ENCODE measurements around the gene MSANTD2.

Gene MSANTD2

DNA sequence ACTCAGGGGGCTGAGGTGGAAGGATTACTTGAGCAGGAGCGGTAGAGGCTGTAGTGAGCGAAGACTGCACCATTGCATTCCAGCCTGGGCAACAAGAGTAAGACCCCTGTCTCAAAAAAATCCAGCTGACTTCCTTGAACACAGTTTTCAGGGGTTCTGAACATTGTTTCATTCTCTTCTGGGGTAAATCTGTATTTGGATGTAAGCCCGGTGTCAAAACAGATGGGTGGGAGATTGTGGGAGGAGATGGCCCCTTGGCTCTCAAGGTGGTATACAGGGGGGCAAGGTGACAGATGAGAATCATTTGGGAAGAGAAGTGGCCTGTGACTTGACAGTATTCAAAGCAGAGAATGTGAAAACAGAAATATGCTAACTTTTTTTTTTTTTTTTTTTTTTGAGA lies 42.9 kb downstream of the MSANTD2 start:
- TF ChIP-seq, protein P1, sequence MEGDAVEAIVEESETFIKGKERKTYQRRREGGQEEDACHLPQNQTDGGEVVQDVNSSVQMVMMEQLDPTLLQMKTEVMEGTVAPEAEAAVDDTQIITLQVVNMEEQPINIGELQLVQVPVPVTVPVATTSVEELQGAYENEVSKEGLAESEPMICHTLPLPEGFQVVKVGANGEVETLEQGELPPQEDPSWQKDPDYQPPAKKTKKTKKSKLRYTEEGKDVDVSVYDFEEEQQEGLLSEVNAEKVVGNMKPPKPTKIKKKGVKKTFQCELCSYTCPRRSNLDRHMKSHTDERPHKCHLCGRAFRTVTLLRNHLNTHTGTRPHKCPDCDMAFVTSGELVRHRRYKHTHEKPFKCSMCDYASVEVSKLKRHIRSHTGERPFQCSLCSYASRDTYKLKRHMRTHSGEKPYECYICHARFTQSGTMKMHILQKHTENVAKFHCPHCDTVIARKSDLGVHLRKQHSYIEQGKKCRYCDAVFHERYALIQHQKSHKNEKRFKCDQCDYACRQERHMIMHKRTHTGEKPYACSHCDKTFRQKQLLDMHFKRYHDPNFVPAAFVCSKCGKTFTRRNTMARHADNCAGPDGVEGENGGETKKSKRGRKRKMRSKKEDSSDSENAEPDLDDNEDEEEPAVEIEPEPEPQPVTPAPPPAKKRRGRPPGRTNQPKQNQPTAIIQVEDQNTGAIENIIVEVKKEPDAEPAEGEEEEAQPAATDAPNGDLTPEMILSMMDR (IDR thresholded peaks at IDR 0.05; ENCODE audit: low read depth, low read length) = no peak
- no peak for DNase-seq (ENCODE audit: extremely low read depth, low read depth)

DNA sequence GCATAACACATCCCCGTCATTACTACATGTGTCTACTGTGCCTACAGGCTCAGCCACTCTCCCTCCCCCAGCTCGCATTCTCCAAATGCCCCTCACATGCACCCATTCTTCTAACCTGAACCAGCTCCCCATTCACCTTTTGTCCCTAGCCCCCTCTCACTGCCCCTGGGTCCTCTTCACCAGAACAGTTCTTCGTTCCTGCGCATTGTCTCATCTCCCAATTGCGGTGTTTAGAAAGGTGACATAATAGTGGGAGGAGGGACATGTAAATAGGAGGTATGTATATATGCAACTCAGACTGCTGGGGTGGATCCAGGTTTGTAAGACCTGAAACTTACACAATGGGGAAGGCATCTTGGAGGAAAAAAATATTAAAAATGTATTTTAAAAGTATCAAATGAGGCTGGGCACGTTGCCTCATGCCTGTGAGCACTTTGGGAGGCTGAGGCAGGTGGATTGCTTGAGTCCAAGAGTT lies 43.4 kb downstream of the MSANTD2 start:
- TF ChIP-seq, protein P1 (IDR thresholded peaks at IDR 0.05; ENCODE audit: low read depth, low read length) = no peak
- DNase-seq (ENCODE audit: extremely low read depth, low read depth) = no peak

DNA sequence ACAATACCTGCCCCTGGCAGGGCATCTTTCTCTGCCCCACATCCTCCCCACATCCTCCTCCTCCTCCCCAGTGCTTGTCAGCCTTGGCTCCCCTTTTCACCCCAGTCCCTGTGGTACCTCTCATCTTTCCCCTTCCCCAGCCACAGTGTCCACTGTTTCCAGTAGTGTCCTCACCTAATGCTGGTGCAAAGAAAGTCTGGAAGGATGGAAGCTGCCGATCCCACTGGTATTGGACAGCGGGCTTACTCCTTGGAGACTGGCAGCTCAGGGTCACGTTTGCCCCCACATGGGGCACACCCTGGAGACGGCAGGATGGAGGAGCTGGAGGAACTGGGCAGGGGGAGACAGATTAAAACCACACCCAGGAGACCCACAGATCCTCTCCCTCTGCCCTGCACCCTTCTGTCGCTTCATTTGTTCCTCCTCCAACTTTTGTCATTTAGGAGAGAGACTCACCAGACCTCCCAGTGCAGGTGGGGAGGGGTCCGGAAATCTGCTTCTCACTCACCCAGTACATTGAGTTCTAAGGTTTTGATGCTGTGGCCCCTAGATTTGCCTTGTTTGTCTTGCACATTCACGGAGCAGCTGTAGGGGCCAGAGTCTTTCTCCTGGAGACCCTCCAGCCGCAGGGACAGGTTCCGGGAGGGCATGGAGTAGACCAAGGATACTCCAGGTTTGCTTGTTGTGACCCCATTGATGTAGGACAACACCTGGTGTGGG lies 44.0 kb downstream of the MSANTD2 start:
- TF ChIP-seq, protein P1 (IDR thresholded peaks at IDR 0.05; ENCODE audit: low read depth, low read length) = no peak

DNA sequence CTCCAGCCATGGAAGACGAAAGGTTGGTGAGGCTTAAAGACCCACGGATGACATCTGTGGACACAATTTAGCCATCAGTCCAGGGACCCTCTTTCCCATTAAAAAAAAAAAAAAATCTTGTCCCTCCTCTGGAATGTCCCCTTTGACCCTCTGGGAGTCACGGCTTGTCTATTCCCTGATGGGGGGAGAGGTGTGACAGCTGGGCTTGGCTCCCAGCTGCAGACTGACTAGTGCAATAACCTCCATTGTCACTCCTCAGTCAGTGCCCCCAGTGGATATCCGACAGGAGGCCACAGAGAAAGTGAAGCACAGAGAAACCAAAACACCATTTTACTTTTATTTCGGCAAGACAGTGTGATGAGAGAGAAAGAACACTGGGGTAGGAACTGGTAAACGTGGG lies 45.5 kb downstream of the MSANTD2 start:
- DNase-seq (ENCODE audit: extremely low read depth, low read depth) = no peak
- TF ChIP-seq, protein P1 (IDR thresholded peaks at IDR 0.05; ENCODE audit: low read depth, low read length) = no peak

More for the DNA sequence above, 44.0 kb downstream of the MSANTD2 start:
- DNase-seq (ENCODE audit: extremely low read depth, low read depth) = no peak

DNA sequence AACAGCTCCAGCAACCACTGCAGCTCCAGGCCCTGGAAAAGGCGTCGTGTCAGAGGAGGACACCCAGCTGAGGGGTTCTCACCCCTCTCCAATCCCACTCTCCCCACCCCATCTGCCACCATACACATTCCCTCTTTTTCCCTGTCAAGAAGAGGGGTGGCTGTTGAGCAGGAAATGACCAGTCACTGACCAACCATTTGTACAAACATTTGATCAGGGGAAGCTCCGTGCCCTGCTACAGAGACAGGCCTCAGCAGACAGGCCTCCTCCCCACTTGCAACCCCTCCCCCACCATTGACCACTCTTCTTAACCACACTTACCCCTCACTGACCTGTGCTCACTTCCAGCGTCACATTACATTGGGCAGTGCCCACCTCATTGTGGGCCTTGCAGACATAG lies 45.9 kb downstream of the MSANTD2 start:
- TF ChIP-seq, protein P1 (IDR thresholded peaks at IDR 0.05; ENCODE audit: low read depth, low read length) = no peak
- DNase-seq (ENCODE audit: extremely low read depth, low read depth) = no peak

DNA sequence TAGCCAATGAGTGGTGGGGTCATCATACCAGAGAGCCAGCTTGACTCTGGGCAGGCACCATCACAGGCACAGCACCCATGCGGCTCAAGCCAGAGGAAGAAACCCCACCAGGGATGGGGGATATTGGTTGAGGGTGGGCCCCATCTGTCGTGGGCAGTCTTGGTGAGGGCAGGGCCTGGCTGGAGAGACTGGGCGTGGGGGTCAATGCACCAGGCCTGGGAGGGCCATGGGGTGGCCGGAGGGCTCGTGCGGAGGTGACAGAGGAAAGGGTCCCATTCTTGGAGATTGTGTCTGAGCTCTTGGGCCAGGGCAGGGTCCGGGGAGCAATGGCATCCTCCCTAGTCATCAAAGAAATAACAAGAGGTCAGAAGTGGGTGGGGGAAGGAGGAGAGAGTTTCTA lies 46.6 kb downstream of the MSANTD2 start:
- TF ChIP-seq, protein P1 (IDR thresholded peaks at IDR 0.05; ENCODE audit: low read depth, low read length) = no peak
- no peak for DNase-seq (ENCODE audit: extremely low read depth, low read depth)

DNA sequence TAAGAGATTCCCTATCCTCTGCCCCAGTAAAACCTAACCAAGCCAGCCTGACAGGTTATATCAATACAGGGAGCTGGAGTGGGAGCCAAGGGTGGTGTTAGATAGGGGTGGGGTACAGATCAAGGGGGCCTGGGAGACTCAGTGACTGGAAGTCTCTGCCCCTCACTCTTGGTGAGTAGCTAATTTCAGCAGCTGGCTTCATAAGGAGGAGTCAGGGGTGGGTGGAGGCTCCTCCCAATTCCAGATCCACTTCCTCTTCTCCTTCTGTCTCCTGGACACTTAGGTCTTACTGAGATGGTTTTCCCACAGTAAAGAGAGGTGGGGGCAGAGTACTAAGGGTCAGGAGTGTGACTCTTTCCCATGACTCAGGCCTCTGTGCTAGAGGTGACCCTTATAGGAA lies 47.0 kb downstream of the MSANTD2 start:
- DNase-seq (ENCODE audit: extremely low read depth, low read depth) = no peak
- TF ChIP-seq, protein P1 (IDR thresholded peaks at IDR 0.05; ENCODE audit: low read depth, low read length) = no peak

Measured in AG09319 (cell line).